NCI-H1105 treated with DMSO at 0.1 percent for 48 hours (cell line): ENCODE measurements around the gene LAMA3.

Experiments used
- DNase-seq: peaks from one replicate; lab custom pipeline; 2025; lab: John Stamatoyannopoulos, UW

LAMA3 gene

GRCh38 chr18:23938043-23938756 is 248.9 kb downstream of the LAMA3 start:
- DNase-seq = no peak

DNA sequence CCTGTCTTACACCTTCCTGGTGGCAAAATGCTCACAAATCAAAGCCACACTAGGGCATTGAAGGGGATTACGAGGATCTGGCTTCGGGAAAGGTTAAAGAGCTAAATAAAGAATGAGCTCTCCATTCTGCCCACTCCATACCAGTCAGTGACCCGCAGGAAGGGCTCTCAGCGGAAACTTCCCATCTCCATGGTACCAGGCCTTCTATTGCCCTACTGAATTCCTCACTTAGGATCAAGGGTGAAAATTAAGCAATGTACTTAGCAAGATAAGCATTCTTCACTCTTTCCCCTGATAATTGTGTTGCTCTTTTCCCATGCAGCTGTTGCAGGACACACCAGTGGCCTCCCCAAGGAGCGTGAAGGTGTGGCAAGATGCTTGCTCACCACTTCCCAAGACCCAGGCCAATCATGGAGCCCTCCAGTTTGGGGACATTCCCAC is 249.7 kb downstream of the LAMA3 start:
- no peak for DNase-seq

DNA sequence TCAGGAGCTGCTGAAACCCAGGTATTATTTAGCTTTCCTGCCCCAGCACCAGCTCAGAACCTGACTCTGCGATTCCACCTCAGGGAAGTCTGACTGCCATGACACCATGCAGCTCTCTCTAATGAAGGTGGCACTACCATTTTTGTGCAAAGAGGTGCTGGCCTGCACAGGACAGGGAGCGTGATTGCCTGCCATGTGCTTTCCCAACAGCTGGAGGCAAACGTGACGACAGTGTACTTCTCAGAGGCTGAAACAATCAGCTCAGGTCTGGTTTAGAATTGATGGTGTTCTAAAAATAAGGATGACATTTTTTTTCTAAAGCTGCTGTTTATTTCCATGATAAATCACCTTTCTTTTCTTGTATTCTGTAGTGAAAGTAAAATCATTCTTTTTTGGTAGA is 250.1 kb downstream of the LAMA3 start:
- DNase-seq = no peak

DNA sequence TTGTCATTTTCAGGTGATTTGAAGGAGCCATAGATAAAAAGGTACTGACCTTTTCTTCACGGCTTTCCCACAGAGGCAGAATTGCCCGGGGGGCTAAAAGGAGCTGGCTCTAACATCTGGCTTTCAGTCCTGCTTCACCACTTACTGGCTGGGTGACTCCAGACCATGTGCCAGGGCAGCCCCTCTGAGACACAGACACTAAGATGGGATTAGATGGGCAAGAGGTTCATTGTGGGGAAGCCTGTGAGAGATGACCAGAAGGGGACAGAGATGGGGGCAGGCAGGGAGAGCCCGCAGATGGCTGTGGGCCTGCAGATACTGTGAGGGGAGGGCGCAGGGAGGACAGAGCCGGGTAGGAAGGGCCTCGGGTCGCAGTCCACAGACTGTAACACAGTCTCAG is 250.6 kb downstream of the LAMA3 start:
- no peak for DNase-seq

DNA sequence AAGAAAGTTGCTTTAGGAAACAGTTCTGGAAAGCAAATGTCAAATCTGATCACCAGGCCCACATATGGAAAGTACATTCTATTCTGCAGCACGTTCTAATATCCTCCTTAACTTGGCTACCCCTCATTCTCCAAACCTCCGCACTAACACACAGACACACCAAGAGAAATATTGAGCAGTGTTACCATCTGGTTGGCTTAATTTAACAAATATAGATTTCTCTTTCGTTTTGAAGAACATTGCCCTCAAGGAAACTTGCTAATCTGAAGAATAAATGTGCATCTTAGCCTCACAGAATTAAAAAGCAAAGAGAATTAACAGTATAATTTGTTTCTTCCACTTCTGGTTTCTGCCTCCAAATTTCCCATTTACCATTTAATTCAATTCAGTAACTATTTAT is 252.5 kb downstream of the LAMA3 start:
- DNase-seq = no peak

DNA sequence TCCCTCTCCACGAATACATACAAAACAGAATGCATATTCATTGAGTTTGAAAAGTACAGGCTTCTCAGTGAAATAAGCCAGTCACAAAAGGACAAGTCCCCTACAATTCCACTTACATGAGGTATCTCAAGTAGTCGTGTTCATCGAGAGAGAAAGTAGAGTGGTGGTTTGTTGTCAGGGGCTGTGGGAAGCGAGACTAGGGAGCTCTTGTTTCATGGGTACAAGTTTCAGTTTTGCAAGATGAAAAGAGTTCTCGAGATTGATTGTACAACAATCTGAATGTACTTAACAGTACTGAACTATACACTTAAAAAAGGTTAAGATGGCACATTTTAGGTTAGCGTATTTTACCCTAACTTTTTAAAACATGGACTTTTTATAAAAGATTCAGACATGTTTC is 253.9 kb downstream of the LAMA3 start:
- DNase-seq = no peak

DNA sequence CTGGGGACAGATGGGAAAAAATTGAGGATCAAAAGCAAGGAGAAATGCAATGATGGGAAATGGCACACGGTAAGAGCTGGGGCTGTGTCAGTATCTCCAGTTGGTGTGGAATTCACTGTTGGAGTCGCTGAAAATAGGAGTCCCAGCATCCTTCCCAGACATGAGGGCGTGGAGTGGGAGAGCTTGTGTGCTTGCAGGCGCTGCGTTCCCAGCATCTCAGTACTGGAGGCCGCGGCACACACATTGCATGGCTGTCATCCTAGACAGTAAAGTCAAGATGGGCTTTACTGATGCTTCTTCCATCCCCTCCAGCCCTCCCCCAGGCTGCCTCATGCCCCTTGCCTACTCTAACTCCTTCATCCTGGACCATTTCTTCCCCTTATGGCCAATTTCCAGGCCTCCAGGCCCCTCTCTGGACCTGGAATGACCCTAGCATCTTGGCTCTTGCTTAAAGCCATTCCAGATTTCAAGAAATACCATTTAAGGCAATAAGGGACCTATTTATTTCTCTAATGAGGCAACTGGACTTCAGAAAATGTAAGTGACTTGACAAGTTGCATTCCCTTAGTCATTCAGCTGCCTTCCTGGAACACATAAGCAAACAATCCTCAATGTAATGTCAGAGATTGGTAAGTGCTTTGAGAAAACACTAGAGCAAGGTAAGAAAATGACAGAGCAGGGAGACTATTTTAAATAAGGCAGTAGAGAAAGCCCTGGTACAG is 254.8 kb downstream of the LAMA3 start:
- no peak for DNase-seq

DNA sequence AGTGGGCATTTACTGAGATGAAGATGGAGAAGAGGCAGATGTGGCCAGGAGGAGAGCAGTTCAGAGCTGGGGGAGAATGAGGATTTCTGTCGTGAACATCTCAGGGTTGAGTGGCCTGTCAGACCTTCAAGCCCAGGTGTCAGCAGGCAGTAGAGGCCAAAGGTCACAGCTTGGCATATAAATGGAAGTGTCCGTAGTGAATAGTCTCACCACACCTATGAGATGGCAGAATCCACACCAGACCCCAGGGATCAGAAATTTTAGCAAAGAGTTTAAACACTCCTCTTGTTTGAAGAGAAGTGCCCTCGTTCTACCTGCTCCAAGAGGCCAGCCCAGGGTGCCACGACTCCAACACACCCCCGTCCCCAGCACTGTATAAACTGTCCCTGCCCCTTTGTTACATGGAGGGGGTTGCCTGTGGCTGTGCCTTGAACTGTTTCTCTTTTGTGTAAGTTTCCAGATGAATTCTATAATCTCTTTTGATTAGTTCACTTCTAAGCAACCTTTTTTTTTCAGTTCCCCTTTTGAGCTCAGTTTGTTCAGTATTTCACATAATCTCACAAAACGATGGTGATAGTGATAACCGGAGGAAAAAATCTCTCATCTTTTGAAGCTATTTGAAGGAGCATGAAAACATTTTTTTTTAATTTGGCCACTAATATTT is 256.3 kb downstream of the LAMA3 start:
- DNase-seq = no peak

DNA sequence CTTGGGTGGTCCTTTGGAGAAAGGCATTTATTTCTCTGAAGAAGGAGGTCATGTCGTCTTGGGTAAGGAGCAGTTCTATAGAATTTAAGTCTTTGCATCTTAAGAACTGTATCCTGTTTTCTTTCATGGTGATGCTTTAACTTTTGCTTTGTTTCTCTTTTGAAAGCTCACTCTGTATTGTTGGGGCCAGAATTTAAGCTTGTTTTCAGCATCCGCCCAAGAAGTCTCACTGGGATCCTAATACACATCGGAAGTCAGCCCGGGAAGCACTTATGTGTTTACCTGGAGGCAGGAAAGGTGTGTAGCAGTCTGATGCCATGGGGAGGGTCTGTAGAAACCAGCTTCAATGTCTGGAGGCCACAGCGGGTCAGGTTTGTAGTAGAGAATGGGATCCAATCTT is 260.6 kb downstream of the LAMA3 start:
- DNase-seq = no peak

- DNase-seq = no peak
Measured at GRCh38 chr18:23950644-23951043, 261.4 kb downstream of the LAMA3 start.

- no peak for DNase-seq
Measured at GRCh38 chr18:23951206-23951605, 262.0 kb downstream of the LAMA3 start.

DNA sequence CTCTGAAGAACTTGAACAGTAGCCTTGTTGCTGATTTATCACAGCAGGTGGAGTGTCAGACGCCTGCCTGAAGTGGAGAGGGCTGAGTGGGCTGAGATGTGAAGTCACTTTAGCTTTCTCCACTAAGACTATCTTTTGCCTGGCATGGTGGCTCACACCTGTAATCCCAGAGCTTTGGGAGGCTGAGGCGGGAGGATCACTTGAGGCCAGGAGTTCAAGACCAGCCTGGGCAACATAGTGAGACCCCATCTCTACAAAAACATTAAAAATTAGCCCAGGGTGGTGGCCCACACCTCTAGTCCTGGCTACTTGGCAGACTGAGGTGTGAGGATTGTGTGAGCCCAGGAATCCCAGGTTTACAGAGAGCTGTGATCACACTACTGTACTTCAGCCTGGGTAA is 264.7 kb downstream of the LAMA3 start:
- no peak for DNase-seq

DNA sequence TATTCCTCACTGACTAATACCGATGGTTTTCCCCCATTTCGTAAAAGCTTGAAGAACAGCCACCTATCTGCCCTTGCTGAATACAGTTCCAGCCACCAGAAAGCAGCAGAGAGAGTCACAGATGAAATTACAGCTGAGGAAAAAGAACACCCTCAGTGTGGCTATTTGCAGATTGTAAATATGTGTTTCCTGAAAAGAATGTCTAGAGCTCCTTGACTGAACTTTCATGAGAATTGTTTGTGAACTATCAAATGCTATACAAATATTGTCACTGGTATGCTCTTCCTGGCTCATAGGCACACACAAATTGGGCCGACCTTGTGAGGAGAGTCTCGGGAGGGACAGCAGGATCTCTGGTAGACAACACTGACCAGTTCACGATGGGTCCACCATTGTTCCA is 267.2 kb downstream of the LAMA3 start:
- no peak for DNase-seq

- no peak for DNase-seq
Measured at GRCh38 chr18:23958036-23958435, 268.8 kb downstream of the LAMA3 start.

GRCh38 chr18:23963443-23964165 is 274.4 kb downstream of the LAMA3 start:
- no peak for DNase-seq

DNA sequence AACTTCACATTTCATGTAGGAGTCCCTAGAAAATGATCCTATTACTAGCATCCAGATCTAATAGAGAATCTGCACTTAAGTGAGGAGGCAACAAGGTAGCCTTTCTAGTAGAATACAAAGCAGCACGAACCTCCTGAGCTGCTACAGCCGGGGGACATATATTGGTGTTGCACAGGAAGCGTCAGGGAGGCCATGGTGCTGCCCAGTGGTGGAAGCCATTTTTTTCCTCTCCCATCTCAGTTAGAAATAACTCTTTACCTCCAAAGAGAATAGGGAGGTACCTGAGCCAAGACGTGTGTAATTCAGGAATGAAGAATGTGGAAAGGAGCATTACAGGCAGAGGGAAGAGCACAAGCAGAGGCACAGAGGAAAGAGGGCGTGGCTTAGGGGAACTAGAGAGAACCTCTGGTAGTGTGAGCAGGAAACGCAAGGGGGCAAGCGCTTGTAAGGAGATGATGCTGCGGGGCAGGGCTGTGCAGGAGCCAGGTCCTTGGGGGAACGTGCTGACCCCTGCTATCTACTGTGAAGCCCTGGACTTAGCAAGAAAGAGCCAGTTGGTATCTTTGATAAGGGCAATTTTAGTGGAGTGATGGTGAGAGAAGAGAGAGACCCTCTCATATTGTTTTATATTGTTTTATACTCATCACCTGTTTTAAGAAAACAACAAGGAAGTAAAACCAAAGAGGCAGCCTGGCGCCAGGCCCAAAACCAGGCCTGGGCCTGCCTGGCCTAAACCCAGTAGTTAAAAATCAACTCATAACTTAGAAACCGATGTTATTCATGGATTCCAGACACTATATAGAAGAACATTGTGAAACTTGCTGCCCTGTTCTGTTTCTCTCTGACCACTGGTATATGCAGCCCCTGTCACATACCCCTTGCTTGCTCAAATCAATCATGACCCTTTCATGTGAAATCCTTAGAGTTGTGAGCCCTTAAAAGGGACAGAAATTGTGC is 275.3 kb downstream of the LAMA3 start:
- no peak for DNase-seq

DNA sequence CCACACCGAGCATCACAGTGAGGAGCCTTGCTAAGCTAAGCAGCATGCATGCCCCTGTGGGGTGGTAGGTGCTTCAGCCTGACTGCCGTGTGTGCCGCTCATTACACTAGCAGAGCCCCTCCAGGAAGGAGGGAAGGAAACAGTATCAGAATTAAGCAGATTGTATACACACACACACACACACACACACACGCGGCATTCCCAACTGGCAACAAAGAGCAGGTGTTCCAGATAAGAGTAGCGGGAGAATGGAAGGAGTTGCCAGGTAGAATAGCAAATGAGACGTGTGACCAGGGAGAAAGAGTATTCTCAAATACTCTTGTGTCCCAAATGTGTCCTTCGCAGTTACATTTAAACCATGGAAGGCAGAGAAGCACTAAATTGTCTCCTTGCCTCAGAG is 277.7 kb downstream of the LAMA3 start:
- peak; percentile 20 for DNase-seq

DNA sequence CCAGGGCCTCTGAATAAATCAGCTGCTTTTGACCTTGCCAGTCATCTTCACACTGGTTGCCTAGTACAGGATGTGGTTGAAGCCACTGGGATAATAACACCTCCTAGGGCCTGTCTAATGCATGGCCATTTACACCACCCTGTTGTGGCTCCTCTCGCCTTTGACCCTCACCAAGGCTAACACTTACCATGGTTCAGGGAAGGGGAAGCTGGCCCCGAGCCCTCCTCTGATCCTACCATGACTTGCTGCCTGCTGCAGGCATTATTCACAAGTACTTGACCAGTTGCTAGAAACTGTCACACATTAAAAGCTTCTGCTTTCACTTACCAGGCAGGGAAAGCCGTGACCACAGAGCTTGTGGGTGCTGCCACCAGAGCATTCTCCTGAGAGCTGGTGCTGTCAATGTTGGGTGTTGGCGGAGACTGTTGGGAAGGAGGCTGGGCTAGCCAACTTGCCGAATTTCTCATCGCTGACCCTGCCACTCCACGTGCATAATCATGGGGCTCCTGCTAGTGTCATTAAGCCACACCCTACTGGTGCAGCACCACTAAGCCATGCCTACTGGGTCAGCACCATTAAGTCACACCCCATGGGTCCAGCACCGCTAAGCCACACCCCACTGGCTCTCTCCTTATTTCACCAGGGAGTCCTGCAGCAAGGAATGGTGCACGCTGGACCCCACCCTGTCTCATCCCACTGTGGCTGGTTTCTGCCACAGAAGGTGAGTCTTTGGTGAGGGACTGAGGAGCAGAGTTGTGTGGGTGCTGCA is 278.3 kb downstream of the LAMA3 start:
- no peak for DNase-seq

GRCh38 chr18:23968638-23969604 is 279.7 kb downstream of the LAMA3 start:
- no peak for DNase-seq
